HG03060 (cell line): ENCODE data around the gene FTH1.
"Not testable (repeated sequence)": the region's sequence is repeated elsewhere in the genome, so short reads cannot be mapped to it uniquely, and the experiment has no call there.

Experiments used
- ATAC-seq: cut with Tn5 transposase; IDR thresholded peaks from one replicate; pipeline ENCODE4 v1.9.1; 2021; ENCODE audit warnings: low read depth, moderate number of reproducible peaks; ENCODE audit not compliant: unreplicated experiment

The FTH1 gene

GRCh38 chr11:61964058-61964665 is 3.3 kb downstream of the FTH1 start:
- ATAC-seq, result no peak

GRCh38 chr11:61963282-61964057 is 4.0 kb downstream of the FTH1 start:
- no peak for ATAC-seq

GRCh38 chr11:61963016-61963281 is 4.5 kb downstream of the FTH1 start:
- ATAC-seq, result no peak

DNA sequence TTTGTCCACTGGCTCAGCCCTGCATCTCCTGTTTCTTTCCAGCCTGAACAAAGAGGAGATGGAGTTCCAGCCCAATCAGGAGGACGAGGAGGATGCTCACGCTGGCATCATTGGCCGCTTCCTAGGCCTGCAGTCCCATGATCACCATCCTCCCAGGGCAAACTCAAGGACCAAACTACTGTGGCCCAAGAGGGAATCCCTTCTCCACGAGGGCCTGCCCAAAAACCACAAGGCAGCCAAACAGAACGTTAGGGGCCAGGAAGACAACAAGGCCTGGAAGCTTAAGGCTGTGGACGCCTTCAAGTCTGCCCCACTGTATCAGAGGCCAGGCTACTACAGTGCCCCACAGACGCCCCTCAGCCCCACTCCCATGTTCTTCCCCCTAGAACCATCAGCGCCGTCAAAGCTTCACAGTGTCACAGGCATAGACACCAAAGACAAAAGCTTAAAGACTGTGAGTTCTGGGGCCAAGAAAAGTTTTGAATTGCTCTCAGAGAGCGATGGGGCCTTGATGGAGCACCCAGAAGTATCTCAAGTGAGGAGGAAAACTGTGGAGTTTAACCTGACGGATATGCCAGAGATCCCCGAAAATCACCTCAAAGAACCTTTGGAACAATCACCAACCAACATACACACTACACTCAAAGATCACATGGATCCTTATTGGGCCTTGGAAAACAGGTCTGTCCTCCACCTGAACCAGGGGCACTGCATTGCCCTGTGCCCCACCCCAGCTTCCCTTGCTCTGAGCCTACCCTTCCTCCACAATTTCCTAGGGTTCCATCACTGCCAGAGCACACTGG is 5.0 kb downstream of the FTH1 start:
- ATAC-seq, result no peak

GRCh38 chr11:61961570-61962212 is 5.7 kb downstream of the FTH1 start:
- no peak for ATAC-seq

DNA sequence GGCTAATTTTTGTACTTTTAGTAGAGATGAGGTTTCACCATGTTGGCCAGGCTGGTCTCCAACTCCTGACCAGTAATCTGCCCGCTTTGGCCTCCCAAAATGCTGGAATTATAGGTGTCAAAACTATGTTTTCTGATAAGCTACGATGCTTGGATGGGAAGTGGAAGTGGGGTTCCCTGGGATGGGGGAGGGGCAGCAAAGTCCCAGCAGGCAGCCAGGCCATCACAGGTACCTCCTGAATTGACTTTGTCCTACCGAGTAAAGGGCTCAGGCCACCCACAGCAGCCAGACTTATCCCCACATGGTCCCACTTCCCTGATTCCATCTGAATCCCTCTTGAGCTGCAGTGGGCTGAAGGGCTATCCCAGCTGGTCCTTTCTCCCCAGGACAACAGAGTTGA is 6.9 kb downstream of the FTH1 start:
- ATAC-seq, result no peak

DNA sequence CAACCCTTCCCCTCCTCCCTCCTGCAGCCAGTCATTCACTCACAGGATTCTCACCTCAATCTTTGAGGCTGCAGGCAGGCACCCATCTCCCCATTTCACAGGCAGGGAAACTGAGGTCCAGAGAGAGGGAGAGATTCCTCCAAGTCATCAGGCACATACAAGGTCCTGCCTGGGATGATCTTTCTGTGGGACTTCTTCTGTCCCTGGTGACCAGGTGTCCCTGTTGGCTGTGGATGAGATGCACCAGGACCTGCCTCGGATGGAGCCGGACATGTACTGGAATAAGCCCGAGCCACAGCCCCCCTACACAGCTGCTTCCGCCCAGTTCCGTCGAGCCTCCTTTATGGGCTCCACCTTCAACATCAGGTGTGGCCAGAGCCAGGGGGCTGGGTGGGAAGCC is 7.8 kb downstream of the FTH1 start:
- ATAC-seq, result no peak

GRCh38 chr11:61959114-61959513 is 8.3 kb downstream of the FTH1 start:
- ATAC-seq, result no peak

GRCh38 chr11:61958590-61958989 is 8.8 kb downstream of the FTH1 start:
- no peak for ATAC-seq

- no peak for ATAC-seq
These were observed 10.2 kb downstream of the FTH1 start for GRCh38 chr11:61957021-61957770.

DNA sequence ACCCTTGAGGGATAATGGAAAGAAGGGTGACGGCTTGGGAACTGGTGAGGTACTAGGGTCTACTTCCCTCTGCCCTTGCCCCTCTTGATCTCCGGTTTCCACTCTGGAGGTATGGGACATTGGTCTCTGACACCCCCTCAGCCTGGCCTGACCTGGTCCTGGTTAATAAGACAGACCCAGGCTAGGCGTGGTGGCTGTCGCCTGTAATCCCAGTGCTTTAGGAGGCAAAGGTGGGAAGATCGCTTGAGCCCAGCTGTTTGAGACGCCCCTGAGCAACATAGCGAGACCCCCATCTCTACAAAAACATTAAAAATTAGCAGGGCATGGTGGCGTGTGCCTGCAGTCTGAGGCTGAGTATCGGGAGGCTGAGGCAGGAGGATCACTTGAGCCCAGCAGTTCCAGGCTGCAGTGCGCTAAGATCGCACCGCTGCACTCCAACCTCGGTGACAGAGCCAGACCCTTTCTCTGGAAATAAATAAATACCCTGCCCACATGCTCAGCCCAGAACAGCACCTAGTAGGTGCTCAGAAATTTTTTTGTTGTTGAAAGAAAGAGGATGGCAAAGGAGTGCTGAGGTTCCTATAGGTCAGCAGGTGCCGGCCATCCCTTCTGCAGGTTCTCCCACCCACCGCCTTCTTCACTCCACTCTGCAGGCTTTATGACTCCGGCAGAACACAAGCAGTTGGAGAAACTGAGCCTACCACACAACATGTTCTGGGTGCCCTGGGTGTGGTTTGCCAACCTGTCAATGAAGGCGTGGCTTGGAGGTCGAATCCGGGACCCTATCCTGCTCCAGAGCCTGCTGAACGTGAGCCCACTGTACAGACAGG is 11.0 kb downstream of the FTH1 start:
- no peak for ATAC-seq

DNA sequence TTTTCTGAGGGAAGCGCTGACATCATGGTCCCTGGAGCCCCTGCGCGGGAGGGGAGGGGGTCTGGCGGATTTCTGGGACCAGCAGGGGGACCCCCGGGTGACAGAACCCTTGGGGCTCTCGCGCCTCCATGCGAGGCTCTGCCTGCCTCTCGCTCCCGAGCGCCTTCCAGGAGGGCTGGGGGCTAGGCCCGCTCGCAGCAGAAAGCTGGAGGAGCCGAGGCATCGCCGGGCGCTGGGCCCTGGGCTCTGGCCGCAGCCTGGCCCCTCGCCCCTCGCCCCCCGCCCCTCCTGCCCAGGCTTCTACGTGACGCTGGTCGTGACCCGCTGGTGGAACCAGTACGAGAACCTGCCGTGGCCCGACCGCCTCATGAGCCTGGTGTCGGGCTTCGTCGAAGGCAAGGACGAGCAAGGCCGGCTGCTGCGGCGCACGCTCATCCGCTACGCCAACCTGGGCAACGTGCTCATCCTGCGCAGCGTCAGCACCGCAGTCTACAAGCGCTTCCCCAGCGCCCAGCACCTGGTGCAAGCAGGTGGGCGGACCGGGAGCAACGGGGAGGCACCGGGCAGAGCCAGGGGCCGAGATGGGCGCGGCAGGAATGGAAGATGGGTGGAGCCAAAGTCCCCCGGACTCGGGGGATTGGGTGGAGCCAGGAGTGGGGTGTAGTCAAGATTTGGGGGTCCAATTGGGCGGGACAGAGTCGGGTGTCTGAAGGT is 11.9 kb downstream of the FTH1 start:
- ATAC-seq, result no peak

GRCh38 chr11:61954851-61955421 is 12.5 kb downstream of the FTH1 start:
- no peak for ATAC-seq

- ATAC-seq, result no peak
These were observed 13.2 kb downstream of the FTH1 start for GRCh38 chr11:61954106-61954850.

- not testable (repeated sequence) for ATAC-seq
These were observed 13.8 kb downstream of the FTH1 start for GRCh38 chr11:61953632-61954031.

GRCh38 chr11:61952882-61953281 is 14.6 kb downstream of the FTH1 start:
- no peak for ATAC-seq

- no peak for ATAC-seq
These were observed 15.8 kb downstream of the FTH1 start for GRCh38 chr11:61951484-61952135.
